ENCODE data around the gene PLEKHA1. TPM values are rescaled to one million over a fixed set of nuclear protein-coding genes. Genes with fewer than 3 reads are reported as not detected.

PLEKHA1 gene
- total and polyA plus RNA-seq, 2 of the 13 experiments (the other 11 are each of a cell fraction or from before 2014, with no cell fraction given), result 32.2 to 53.3 TPM

- TF ChIP-seq, protein P1, sequence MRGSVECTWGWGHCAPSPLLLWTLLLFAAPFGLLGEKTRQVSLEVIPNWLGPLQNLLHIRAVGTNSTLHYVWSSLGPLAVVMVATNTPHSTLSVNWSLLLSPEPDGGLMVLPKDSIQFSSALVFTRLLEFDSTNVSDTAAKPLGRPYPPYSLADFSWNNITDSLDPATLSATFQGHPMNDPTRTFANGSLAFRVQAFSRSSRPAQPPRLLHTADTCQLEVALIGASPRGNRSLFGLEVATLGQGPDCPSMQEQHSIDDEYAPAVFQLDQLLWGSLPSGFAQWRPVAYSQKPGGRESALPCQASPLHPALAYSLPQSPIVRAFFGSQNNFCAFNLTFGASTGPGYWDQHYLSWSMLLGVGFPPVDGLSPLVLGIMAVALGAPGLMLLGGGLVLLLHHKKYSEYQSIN (CRISPR knock-in tag; IDR thresholded peaks at IDR 0.05; ENCODE audit: borderline replicate concordance), result no peak
- TF ChIP-seq ZNF768 (CRISPR knock-in tag; IDR thresholded peaks at IDR 0.05) (no peak), SALL1 (CRISPR knock-in tag; IDR thresholded peaks at IDR 0.05) (peak; percentile 40; the same call in 1 of the 2 replicates), ZFP36 (IDR thresholded peaks at IDR 0.05; ENCODE audit: borderline replicate concordance, low read depth, low read length, partially characterized antibody) (no peak), WIZ (CRISPR knock-in tag; IDR thresholded peaks at IDR 0.05) (no peak), RFX1 (IDR thresholded peaks at IDR 0.05) (no peak), ZNF724P (CRISPR knock-in tag; IDR thresholded peaks at IDR 0.05; ENCODE audit: borderline replicate concordance) (no peak), FIP1L1 (IDR thresholded peaks at IDR 0.05; ENCODE audit: borderline replicate concordance, insufficient read depth, low read depth, low read length) (no peak), ZBTB7A (CRISPR knock-in tag; IDR thresholded peaks at IDR 0.05) (no peak), SNAPC4 (CRISPR knock-in tag; IDR thresholded peaks at IDR 0.05) (no peak), XRCC5 (optimal IDR thresholded peaks at IDR 0.05; ENCODE audit: low read length) (peak; percentile 21), STAT5B (CRISPR knock-in tag; IDR thresholded peaks at IDR 0.05) (no peak), AHDC1 (CRISPR knock-in tag; IDR thresholded peaks at IDR 0.05; ENCODE audit: borderline replicate concordance) (peak; percentile 16; the same call in 1 of the 2 replicates), ZMYM4 (CRISPR knock-in tag; IDR thresholded peaks at IDR 0.05) (no peak), GZF1 (CRISPR knock-in tag; IDR thresholded peaks at IDR 0.05) (no peak)
- TF ChIP-seq, protein P2, sequence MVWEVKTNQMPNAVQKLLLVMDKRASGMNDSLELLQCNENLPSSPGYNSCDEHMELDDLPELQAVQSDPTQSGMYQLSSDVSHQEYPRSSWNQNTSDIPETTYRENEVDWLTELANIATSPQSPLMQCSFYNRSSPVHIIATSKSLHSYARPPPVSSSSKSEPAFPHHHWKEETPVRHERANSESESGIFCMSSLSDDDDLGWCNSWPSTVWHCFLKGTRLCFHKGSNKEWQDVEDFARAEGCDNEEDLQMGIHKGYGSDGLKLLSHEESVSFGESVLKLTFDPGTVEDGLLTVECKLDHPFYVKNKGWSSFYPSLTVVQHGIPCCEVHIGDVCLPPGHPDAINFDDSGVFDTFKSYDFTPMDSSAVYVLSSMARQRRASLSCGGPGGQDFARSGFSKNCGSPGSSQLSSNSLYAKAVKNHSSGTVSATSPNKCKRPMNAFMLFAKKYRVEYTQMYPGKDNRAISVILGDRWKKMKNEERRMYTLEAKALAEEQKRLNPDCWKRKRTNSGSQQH (CRISPR knock-in tag; IDR thresholded peaks at IDR 0.05; ENCODE audit: low read depth), result no peak
Observed at GRCh38 chr10:122352817-122353525, 21.5 kb upstream of the PLEKHA1 start (continued).
